ENCODE results near the gene CFAP157.

The CFAP157 gene

GRCh38 chr9:127734247-127734746 lies 27.5 kb downstream of the CFAP157 start:
- Histone ChIP-seq H3F3A (ENCODE audit: insufficient read depth, low read length) (peaks cover 23% of the 10 kb centered on the region), H3K27me3 (replicated peaks; ENCODE audit: insufficient read depth, low read length) (no peaks in the 10 kb centered on the region), H3K79me2 (ENCODE audit: low read length) (peaks cover 11% of the 10 kb centered on the region; the same call in 1 of the 2 replicates), H3K9me3 (replicated peaks; ENCODE audit: insufficient read depth, low read length) (no peaks in the 10 kb centered on the region), H3K36me3 (replicated peaks; ENCODE audit: insufficient read depth, low read length) (no peaks in the 10 kb centered on the region), H3K27ac (ENCODE audit: low read length) (peak overlapping the region; percentile 85; the same call in 1 of the 2 replicates), H2AFZ (ENCODE audit: low read length) (peak overlapping the region; percentile 40; the same call in 1 of the 2 replicates), H3K9me2 (replicated peaks; ENCODE audit: insufficient read depth, low read length) (no peaks in the 10 kb centered on the region), H3K4me2 (ENCODE audit: low read depth, low read length) (peak overlapping the region; percentile 94), H3K4me3 (ENCODE audit: low read length) (peak overlapping the region; percentile 58), H4K20me1 (ENCODE audit: insufficient read depth, low read length) (no peaks in the 10 kb centered on the region), H3K9ac (ENCODE audit: low read length) (peak overlapping the region; percentile 82), H3K4me1 (ENCODE audit: low read length) (peaks cover 24% of the 10 kb centered on the region)
- no peak for DNase-seq
- TF ChIP-seq EZH2 (optimal IDR thresholded peaks at IDR 0.05; ENCODE audit: low read depth, low read length) (no peak), CTCF (IDR thresholded peaks at IDR 0.05; ENCODE audit: low read length) (no peak), EZH2phosphoT487 (IDR thresholded peaks at IDR 0.05; ENCODE audit: low read length) (no peak)

DNA sequence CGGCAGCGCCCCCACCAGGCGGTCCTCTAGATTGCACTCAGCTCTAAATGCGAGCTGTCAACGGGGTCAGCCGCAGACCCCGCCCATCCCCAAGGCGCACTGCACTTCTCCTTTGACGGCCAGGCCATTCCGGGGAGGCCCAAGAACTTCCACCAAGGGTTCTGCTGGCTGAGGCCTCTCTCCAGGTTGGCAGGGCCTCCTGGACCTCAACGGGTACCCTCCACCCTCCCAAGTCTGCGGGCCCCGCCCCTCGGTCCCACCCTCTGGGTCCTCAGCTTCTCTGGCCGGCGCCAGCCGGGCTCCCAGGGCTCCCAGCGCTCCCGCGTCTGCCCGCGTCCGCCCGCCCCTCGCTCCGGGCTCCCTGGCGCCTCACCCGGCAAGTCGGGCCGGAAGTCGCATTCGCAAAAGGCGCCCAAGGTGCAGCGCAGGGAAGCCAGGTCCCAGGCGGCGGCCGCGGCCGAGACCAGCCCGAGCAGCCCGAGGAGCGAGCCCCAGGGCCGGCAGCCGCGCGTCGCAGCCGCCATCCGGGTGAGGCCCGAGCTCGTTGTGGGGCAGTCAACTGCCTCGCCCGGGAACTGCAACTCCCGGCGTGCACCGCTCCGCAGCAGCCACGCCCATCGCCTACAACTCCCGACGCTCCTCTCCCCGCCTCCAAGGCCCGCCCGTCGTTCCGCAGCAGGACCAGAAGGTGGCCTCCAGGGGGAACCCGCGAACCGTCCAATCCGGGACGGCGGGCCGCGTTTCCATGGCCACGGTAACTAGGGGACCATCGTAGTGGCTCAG lies 28.1 kb downstream of the CFAP157 start, which contains the start of gene TOR2A:
Gene TOR2A (minus strand): TSS at position 548 of the 783 bp plus-strand sequence. CDS start 24 bp downstream, at position 524.
- Histone ChIP-seq H3K36me3 (replicated peaks; ENCODE audit: insufficient read depth, low read length) (no peaks in the 10 kb centered on the region), H3K79me2 (ENCODE audit: low read length) (peaks cover 11% of the 10 kb centered on the region; the same call in 1 of the 2 replicates), H3K27ac (ENCODE audit: low read length) (peak within 1 kb of the TSS; percentile 85), H2AFZ (ENCODE audit: low read length) (peak within 1 kb of the TSS; percentile 40), H3F3A (ENCODE audit: insufficient read depth, low read length) (peaks cover 23% of the 10 kb centered on the region), H3K9me2 (replicated peaks; ENCODE audit: insufficient read depth, low read length) (no peaks in the 10 kb centered on the region), H3K4me1 (ENCODE audit: low read length) (peaks cover 24% of the 10 kb centered on the region), H3K4me2 (ENCODE audit: low read depth, low read length) (peak within 1 kb of the TSS; percentile 94), H3K9me3 (replicated peaks; ENCODE audit: insufficient read depth, low read length) (no peaks in the 10 kb centered on the region), H3K4me3 (ENCODE audit: low read length) (peak within 1 kb of the TSS; percentile 58), H3K27me3 (replicated peaks; ENCODE audit: insufficient read depth, low read length) (no peaks in the 10 kb centered on the region), H3K9ac (ENCODE audit: low read length) (peak within 1 kb of the TSS; percentile 82), H4K20me1 (ENCODE audit: insufficient read depth, low read length) (no peaks in the 10 kb centered on the region)
- DNase-seq, result peak; percentile 97
- peak; percentile 92 for TF ChIP-seq CTCF (IDR thresholded peaks at IDR 0.05; ENCODE audit: low read length)
- TF ChIP-seq EZH2phosphoT487 (IDR thresholded peaks at IDR 0.05; ENCODE audit: low read length), result no peak
- TF ChIP-seq EZH2 (optimal IDR thresholded peaks at IDR 0.05; ENCODE audit: low read depth, low read length), result no peak

DNA sequence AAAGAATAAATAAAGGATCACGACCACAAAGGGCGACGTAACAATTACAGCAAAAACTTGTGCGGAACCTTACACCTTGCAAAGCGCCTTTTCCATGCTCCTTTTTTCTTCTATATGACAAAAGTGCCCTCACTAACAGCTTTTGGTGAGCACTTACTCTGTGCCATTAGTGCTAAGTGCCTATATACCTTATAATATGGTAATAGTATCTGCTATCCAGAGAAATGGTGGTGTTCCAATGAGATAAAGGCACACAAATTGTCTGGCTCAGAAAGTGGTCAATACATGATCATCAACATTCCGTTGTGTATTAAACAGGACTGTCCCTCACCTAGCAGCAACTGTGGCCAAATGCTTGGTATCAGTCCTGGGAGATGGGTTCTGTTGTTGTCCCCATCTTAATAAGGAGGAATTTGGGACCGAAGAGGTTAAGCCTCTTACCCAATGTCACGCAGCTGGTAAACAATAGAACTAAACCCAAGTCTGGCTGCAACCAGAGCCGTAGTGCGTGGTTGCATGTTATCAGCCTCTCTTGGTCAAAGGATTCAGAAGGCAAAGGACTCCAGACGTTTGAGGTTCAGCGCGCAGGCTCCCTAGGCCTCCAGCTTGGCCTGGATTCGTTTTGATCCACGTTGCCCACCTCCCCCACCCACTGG lies 28.9 kb downstream of the CFAP157 start:
- Histone ChIP-seq H3K36me3 (replicated peaks; ENCODE audit: insufficient read depth, low read length) (no peaks in the 10 kb centered on the region), H3K9ac (ENCODE audit: low read length) (peak overlapping the region; percentile 76), H3K9me3 (replicated peaks; ENCODE audit: insufficient read depth, low read length) (no peaks in the 10 kb centered on the region), H3K27me3 (replicated peaks; ENCODE audit: insufficient read depth, low read length) (no peaks in the 10 kb centered on the region), H3K4me1 (ENCODE audit: low read length) (peaks cover 24% of the 10 kb centered on the region), H3K4me2 (ENCODE audit: low read depth, low read length) (peak overlapping the region; percentile 79), H4K20me1 (ENCODE audit: insufficient read depth, low read length) (no peaks in the 10 kb centered on the region), H3K27ac (ENCODE audit: low read length) (peak overlapping the region; percentile 85), H3K4me3 (ENCODE audit: low read length) (peak overlapping the region; percentile 45), H3K9me2 (replicated peaks; ENCODE audit: insufficient read depth, low read length) (no peaks in the 10 kb centered on the region), H3K79me2 (ENCODE audit: low read length) (peaks cover 11% of the 10 kb centered on the region; the same call in 1 of the 2 replicates), H2AFZ (ENCODE audit: low read length) (peak overlapping the region; percentile 18; the same call in 1 of the 2 replicates), H3F3A (ENCODE audit: insufficient read depth, low read length) (peaks cover 23% of the 10 kb centered on the region)
- TF ChIP-seq CTCF (IDR thresholded peaks at IDR 0.05; ENCODE audit: low read length) (no peak), EZH2phosphoT487 (IDR thresholded peaks at IDR 0.05; ENCODE audit: low read length) (no peak), EZH2 (optimal IDR thresholded peaks at IDR 0.05; ENCODE audit: low read depth, low read length) (no peak)
- DNase-seq, result peak; percentile 25

Data from MM.1S (cell line).